ENCODE measurements around the gene AQP2. TPM values are rescaled to one million over a fixed set of nuclear protein-coding genes. Genes with fewer than 3 reads are reported as not detected.
"Not testable (repeated sequence)": the region's sequence is repeated elsewhere in the genome, so short reads cannot be mapped to it uniquely, and the experiment has no call there.

AQP2 gene
- total RNA-seq, 4 donors from 2014 or later = not detected

DNA sequence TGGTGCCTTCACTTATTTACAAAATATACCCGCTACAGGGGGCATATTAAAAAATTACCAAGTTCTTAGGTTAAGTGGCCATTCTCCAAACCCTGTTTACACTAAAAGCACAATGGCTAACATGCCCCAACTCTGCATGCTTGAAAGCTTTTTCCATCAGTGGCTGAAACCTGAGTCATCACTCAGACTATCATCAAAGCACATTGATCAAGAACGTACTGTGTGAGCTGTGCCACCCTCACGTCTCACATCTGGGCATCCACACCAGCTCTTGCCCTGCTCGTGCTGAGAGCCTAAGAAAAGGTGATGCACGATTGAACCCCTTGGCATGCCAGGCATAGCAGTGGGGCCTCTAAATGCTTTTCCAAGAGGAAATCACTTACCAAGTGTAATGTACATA, 35.4 kb downstream of the AQP2 start:
- no peak for DNase-seq
- no peaks in the 10 kb centered on the region for H3K9me3 ChIP-seq
- intact Hi-C loops (cut with DNase I; ENCODE audit: low total_unique reads) = no loop called here
- H3K4me3 ChIP-seq = no peak overlapping the region
- TF ChIP-seq POLR2A (IDR thresholded peaks at IDR 0.05) = no peak
- TF ChIP-seq, protein P1, sequence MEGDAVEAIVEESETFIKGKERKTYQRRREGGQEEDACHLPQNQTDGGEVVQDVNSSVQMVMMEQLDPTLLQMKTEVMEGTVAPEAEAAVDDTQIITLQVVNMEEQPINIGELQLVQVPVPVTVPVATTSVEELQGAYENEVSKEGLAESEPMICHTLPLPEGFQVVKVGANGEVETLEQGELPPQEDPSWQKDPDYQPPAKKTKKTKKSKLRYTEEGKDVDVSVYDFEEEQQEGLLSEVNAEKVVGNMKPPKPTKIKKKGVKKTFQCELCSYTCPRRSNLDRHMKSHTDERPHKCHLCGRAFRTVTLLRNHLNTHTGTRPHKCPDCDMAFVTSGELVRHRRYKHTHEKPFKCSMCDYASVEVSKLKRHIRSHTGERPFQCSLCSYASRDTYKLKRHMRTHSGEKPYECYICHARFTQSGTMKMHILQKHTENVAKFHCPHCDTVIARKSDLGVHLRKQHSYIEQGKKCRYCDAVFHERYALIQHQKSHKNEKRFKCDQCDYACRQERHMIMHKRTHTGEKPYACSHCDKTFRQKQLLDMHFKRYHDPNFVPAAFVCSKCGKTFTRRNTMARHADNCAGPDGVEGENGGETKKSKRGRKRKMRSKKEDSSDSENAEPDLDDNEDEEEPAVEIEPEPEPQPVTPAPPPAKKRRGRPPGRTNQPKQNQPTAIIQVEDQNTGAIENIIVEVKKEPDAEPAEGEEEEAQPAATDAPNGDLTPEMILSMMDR (IDR thresholded peaks at IDR 0.05) = no peak
- no peaks in the 10 kb centered on the region for H3K27me3 ChIP-seq
- H3K4me1 ChIP-seq = no peaks in the 10 kb centered on the region
- H3K27ac ChIP-seq = no peak overlapping the region
- no peaks in the 10 kb centered on the region for H3K36me3 ChIP-seq

DNA sequence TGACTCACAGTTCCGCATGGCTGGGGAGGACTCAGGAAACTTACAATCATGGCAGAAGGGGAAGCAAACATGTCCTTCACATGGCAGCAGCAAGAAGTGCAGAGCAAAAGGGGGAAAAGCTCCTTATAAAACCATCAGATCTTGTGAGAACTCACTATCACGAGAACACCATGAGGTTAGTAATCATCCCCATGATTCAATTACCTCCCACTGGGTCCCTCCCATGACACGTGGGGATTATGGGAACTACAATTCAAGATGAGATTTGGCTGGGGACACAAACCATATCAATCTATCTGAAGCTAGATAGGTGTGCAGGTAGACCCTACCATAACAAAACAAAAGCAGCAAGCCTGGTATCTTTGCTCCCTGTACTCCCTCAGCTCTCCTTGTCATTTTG, 35.9 kb downstream of the AQP2 start:
- H3K27ac ChIP-seq; intact Hi-C loops (cut with DNase I; ENCODE audit: low total_unique reads); H3K9me3 ChIP-seq; H3K4me1 ChIP-seq; H3K4me3 ChIP-seq; H3K27me3 ChIP-seq; DNase-seq; H3K36me3 ChIP-seq: not testable (repeated sequence)

DNA sequence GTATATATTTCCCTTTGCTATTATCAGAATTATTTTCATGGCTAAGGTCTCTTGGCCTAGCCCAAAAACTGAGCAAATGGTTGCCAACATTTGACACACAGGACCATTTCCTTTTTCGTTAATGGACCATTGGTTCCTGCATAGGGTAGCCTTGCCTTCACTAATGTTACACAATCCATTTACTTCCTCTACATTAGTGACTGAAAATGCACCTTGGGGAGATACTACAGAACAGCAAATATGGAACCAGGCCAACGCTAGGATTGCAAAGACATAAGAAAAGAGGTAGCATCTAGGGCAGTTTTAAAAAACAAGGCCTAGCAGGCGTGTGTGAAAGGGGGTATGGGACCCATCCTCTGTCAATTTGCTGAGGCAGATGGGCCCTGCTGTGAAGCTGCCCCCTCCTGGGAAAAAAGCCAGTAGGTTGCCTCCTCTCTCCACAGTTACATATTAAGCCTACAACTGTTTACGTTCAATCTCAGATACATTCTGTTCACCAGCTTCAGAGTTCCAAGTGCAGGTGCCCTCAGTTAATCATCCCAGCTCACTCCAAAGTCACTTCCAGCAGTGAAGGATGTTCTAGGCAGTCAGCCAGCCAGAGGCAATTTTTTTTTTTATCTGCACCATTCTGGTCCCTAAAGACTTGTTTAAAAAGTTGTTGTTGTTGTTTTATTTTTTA, 37.2 kb downstream of the AQP2 start:
- H3K4me1 ChIP-seq = no peaks in the 10 kb centered on the region
- no peak for DNase-seq
- no peak overlapping the region for H3K27ac ChIP-seq
- intact Hi-C loops (cut with DNase I; ENCODE audit: low total_unique reads) = no loop called here
- no peaks in the 10 kb centered on the region for H3K9me3 ChIP-seq
- no peaks in the 10 kb centered on the region for H3K27me3 ChIP-seq
- H3K36me3 ChIP-seq = no peaks in the 10 kb centered on the region
- no peak overlapping the region for H3K4me3 ChIP-seq
- no peak for TF ChIP-seq POLR2A (IDR thresholded peaks at IDR 0.05)
- TF ChIP-seq, protein P1 (IDR thresholded peaks at IDR 0.05) = no peak

DNA sequence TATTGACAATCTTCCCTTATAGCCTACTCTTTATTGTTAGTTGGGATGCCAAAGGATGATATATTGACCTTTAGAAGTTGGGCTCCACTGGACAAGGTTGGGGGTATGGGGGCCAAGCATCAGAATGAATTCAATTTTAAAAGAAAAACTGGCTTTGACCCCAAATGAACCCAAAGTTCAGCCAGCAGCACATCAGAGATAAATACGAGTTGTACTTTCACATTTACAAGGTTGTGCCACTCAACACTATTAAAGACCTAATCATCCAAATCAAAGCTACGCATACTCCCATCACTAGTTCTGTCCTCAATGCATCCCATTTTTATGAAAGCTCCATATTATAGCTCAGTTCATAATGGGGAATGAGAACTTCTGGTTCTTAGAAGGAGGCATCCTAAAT, 38.9 kb downstream of the AQP2 start:
- H3K9me3 ChIP-seq; H3K4me1 ChIP-seq; H3K27ac ChIP-seq; DNase-seq; H3K4me3 ChIP-seq; H3K27me3 ChIP-seq; intact Hi-C loops (cut with DNase I; ENCODE audit: low total_unique reads); H3K36me3 ChIP-seq: not testable (repeated sequence)

DNA sequence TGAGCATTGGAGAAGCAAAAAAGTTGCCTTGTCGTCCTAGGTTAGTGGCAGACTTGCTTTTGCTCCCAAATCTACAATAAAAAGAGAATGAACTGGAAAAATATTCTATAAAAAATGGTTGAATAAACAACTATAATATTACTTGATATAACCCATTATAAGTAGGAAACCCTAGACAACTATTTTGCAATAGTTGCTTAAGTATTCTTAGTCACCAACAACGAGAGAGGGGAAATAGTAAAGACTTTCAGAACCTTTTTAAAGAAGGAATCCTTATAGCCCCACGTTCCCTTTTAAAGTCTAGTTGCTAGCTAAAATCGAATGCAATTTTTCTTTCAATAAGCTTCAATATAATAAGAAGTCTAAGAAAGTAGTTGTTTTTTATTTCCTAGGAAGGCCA, 39.7 kb downstream of the AQP2 start:
- intact Hi-C loops (cut with DNase I; ENCODE audit: low total_unique reads) = no loop called here
- TF ChIP-seq, protein P1 (IDR thresholded peaks at IDR 0.05) = no peak
- no peak for TF ChIP-seq POLR2A (IDR thresholded peaks at IDR 0.05)
- H3K36me3 ChIP-seq = no peaks in the 10 kb centered on the region
- no peaks in the 10 kb centered on the region for H3K9me3 ChIP-seq
- H3K27ac ChIP-seq = no peak overlapping the region
- no peaks in the 10 kb centered on the region for H3K27me3 ChIP-seq
- H3K4me1 ChIP-seq = no peaks in the 10 kb centered on the region
- DNase-seq = no peak
- no peak overlapping the region for H3K4me3 ChIP-seq

DNA sequence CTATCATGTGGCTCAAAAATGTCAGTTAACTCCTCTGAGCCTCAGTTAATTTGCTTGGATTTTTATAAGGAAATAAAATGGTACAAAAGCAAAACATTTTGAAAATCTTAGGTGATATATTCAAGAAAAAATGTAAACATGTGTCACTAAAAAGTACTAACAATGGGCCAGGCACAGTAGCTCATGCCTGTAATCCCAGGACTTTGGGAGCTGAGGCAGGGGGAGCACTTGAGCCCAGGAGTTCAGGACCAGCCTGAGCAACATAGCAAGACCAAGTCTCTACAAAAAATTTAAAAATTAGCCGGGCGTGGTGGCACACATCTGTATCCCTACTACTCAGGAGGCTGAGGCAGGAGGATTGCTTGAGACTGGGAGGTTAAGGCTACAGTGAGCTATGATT, 47.9 kb downstream of the AQP2 start:
- no peaks in the 10 kb centered on the region for H3K9me3 ChIP-seq
- H3K4me3 ChIP-seq = no peak overlapping the region
- intact Hi-C loops (cut with DNase I; ENCODE audit: low total_unique reads) = no loop called here
- no peak overlapping the region for H3K27ac ChIP-seq
- H3K27me3 ChIP-seq = no peaks in the 10 kb centered on the region
- no peak for TF ChIP-seq POLR2A (IDR thresholded peaks at IDR 0.05)
- TF ChIP-seq, protein P1 (IDR thresholded peaks at IDR 0.05) = no peak
- H3K36me3 ChIP-seq = no peaks in the 10 kb centered on the region
- H3K4me1 ChIP-seq = no peaks in the 10 kb centered on the region
- no peak for DNase-seq

Data from uterus (tissue), 4 donors.